Natural killer cell (primary cell): Measurements from ENCODE around the gene TCHP. TPM values are rescaled to one million over a fixed set of nuclear protein-coding genes. Genes with fewer than 3 reads are reported as not detected.
"Not testable (repeated sequence)": the region's sequence is repeated elsewhere in the genome, so short reads cannot be mapped to it uniquely, and the experiment has no call there.

Experiments
- ATAC-seq, 3 donors: fragments of 150-1000 bp in 2 of 3; fragments of 200-7000 bp in 1 of 3; cut with Tn5 transposase; 1 replicate in 1 of 3; 2 replicates in 2 of 3; pipeline ENCODE4 v1.10.0; 2021; ENCODE audit warnings: mild to moderate bottlenecking in 2 of 3, moderate library complexity in 2 of 3
- DNase-seq, 2 donors: peaks; one replicate each; pipeline versions ENCODE4 v3.0.0 to v3.0.0-alpha.2; 2013 to 2021; ENCODE audit warnings: mixed read lengths in 1 of 2
- H3K27ac ChIP-seq: one replicate; pipeline ENCODE4 v1.5.1; 2013; ENCODE audit warnings: mild to moderate bottlenecking, low read length
- H3K27me3 ChIP-seq: one replicate; pipeline ENCODE4 v1.6.1; 2013; ENCODE audit warnings: low read length; ENCODE audit not compliant: control insufficient read depth, insufficient read depth
- H3K36me3 ChIP-seq: one replicate; pipeline ENCODE4 v1.6.1; 2013; ENCODE audit warnings: low read length; ENCODE audit not compliant: control insufficient read depth, insufficient read depth
- H3K4me1 ChIP-seq: one replicate; pipeline ENCODE4 v1.6.1; 2013; ENCODE audit warnings: low read length; ENCODE audit not compliant: control insufficient read depth, insufficient read depth
- H3K4me3 ChIP-seq: one replicate; pipeline ENCODE4 v1.5.1; 2013; ENCODE audit warnings: low read length
- H3K9me3 ChIP-seq: one replicate; pipeline ENCODE4 v1.6.1; 2013; ENCODE audit warnings: low read length; ENCODE audit not compliant: control insufficient read depth, insufficient read depth
- H3K27ac Mint-ChIP-seq, 2 donors: one replicate each; pipeline ENCODE4 v1.8.0; 2022; ENCODE audit warnings: mild to moderate bottlenecking in 2 of 2, mixed read lengths in 2 of 2, moderate library complexity in 1 of 2
- H3K27me3 Mint-ChIP-seq, 2 donors: one replicate each; pipeline ENCODE4 v1.8.0; 2022; ENCODE audit warnings: low read depth in 2 of 2, mixed read lengths in 2 of 2
- H3K36me3 Mint-ChIP-seq: one replicate; pipeline ENCODE4 v1.8.0; 2022; ENCODE audit warnings: mixed read lengths
- H3K4me1 Mint-ChIP-seq, 2 donors: one replicate each; pipeline ENCODE4 v1.8.0; 2022; ENCODE audit warnings: mixed read lengths in 2 of 2
- H3K4me3 Mint-ChIP-seq: one replicate; pipeline ENCODE4 v1.8.0; 2022; ENCODE audit warnings: mild to moderate bottlenecking, moderate library complexity, mixed read lengths
- H3K9me3 Mint-ChIP-seq, 2 donors: one replicate each; pipeline ENCODE4 v1.8.0; 2022; ENCODE audit warnings: mixed read lengths in 2 of 2
- CTCF ChIP-seq: fragments of 200-600 bp; IDR thresholded peaks from one replicate; pipeline ENCODE4 v1.8.0; 2022; ENCODE audit warnings: antibody characterized with exemption
- WGBS: methylation state at CpG from one replicate; pipeline ENCODE4 v1.1.7; 2013; ENCODE audit warnings: missing lambda C conversion rate; ENCODE audit not compliant: insufficient coverage; 5-methylcytosine and 5-hydroxymethylcytosine counted together
- intact Hi-C: fragments of 100-400 bp; cut with micrococcal nuclease; formaldehyde crosslinking; loops from one replicate; pipeline ENCODE4 v1.14.2; 2022
- total RNA-seq, 4 donors: library from RNA; stranded (reverse); fragments of 120-200 nt in 1 of 4; gene quantifications; one replicate each; pipeline versions ENCODE4 v1.2.3 to v1.2.4, GENCODE V29; 2013 to 2022

Gene TCHP
- total RNA-seq, 3 donors from 2014 or later (not counting 1 experiment from before 2014, with no cell fraction given), result 33.7 to 42.5 (median 38.7) TPM

DNA sequence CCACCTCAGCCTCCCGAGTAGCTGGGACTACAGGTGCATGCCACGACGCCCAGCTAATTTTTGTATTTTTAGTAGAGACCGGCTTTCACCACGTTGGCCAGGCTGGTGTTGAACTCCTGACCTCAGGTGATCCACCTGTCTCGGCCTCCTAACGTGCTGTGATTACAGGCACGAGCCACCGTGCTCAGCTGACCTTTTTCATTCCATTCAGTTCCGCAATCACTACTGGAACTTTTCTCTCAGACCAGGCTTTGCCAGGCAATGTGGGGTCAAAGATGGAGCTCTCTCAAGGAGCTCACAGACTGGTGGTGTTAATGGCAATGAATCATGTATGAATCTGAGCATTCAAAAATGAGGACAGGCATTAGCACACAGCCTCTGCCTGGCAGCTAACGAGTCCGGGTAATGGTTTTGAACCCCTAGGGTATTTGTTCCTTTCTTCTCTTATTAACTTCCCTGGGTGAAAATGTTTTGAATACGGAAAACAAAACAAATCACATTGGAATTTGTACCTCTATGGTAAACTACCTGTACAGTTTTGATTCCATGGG, 9.4 kb upstream of the TCHP start:
- peaks cover 56% of the 10 kb centered on the region for H3K4me1 ChIP-seq
- H3K27me3 Mint-ChIP-seq, result no peaks in the 10 kb centered on the region

GRCh38 chr12:109891731-109892130, 8.3 kb upstream of the TCHP start:
- Mint-ChIP-seq H3K4me3 (peak overlapping the region; percentile 26), H3K27ac (peak overlapping the region; percentile 43 to 65), H3K4me1 (peaks cover 50 to 59% of the 10 kb centered on the region in 2 donors)
- 96% methylated on average over 7 of the region's 7 CpGs for WGBS
- H3K9me3 Mint-ChIP-seq, intact Hi-C loops, DNase-seq, H3K9me3 ChIP-seq, H3K27ac ChIP-seq, H3K27me3 ChIP-seq, H3K36me3 ChIP-seq, H3K36me3 Mint-ChIP-seq, ATAC-seq, H3K27me3 Mint-ChIP-seq, H3K4me3 ChIP-seq: not testable (repeated sequence)
- H3K4me1 ChIP-seq, result peaks cover 55% of the 10 kb centered on the region

More for the DNA sequence above, 9.4 kb upstream of the TCHP start:
- peak overlapping the region; percentile 65 to 77 for H3K27ac Mint-ChIP-seq
- peaks cover 50 to 59% of the 10 kb centered on the region in 2 donors for H3K4me1 Mint-ChIP-seq
- peak overlapping the region; percentile 63 for H3K4me3 Mint-ChIP-seq
- 96% methylated on average over 10 of the region's 13 CpGs for WGBS
- H3K36me3 Mint-ChIP-seq, result no peaks in the 10 kb centered on the region
- no peaks in the 10 kb centered on the region for H3K9me3 Mint-ChIP-seq
- TF ChIP-seq CTCF, result no peak
- H3K4me3 ChIP-seq, result no peak overlapping the region
- H3K36me3 ChIP-seq, result no peaks in the 10 kb centered on the region
- ATAC-seq (no peak), DNase-seq (no peak)
- H3K9me3 ChIP-seq, result no peaks in the 10 kb centered on the region
- intact Hi-C loops, result no loop called here
- no peaks in the 10 kb centered on the region for H3K27me3 ChIP-seq
- H3K27ac ChIP-seq, result no peak overlapping the region

- peak overlapping the region; percentile 43 to 65 for H3K27ac Mint-ChIP-seq
- WGBS, result 90% methylated on average over 1 of the region's 1 CpG
- H3K27ac ChIP-seq, result peak overlapping the region; percentile 4
These were observed 7.8 kb upstream of the TCHP start for GRCh38 chr12:109892165-109892715.

DNA sequence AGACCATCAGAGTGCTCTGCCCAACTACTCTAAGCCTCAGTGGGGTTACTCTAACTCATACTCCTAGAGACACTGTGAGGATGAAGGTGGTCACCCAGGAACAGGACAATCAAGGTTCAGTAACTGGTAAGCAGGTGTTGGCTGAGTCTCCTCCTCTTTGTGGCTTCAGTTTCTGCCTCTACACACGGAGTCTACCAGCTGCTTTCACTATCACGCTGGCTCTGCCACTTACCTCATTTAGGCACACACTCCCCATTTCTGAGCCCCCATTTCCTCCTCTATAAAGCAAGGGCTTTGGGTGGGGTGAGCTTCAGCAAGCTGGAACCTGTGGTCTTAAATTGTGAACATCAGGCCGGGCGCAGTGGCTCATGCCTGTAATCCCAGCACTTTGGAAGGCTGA, 7.3 kb upstream of the TCHP start:
- H3K36me3 ChIP-seq, result no peaks in the 10 kb centered on the region
- peak; percentile 66 to 77 (median 68) for ATAC-seq
- H3K4me3 Mint-ChIP-seq, result peak overlapping the region; percentile 26
- peak overlapping the region; percentile 43 to 65 for H3K27ac Mint-ChIP-seq
- peak; percentile 36 to 59 for DNase-seq
- no peaks in the 10 kb centered on the region for H3K27me3 ChIP-seq
- H3K9me3 ChIP-seq, result no peaks in the 10 kb centered on the region
- H3K27ac ChIP-seq, result peak overlapping the region; percentile 4
- H3K9me3 Mint-ChIP-seq, result no peaks in the 10 kb centered on the region
- no peaks in the 10 kb centered on the region for H3K36me3 Mint-ChIP-seq
- 18% methylated on average over 4 of the region's 4 CpGs for WGBS
- peaks cover 44 to 49% of the 10 kb centered on the region in 2 donors for H3K4me1 Mint-ChIP-seq
- peaks cover 45% of the 10 kb centered on the region for H3K4me1 ChIP-seq
- TF ChIP-seq CTCF, result no peak
- H3K4me3 ChIP-seq, result no peak overlapping the region
- H3K27me3 Mint-ChIP-seq, result no peaks in the 10 kb centered on the region
- intact Hi-C loops, result no loop called here

More at GRCh38 chr12:109892165-109892715, 7.8 kb upstream of the TCHP start:
- Mint-ChIP-seq H3K9me3 (no peaks in the 10 kb centered on the region), H3K36me3 (no peaks in the 10 kb centered on the region), H3K4me3 (peak overlapping the region; percentile 26), H3K27me3 (no peaks in the 10 kb centered on the region), H3K4me1 (peaks cover 49 to 54% of the 10 kb centered on the region in 2 donors)
- no peaks in the 10 kb centered on the region for H3K9me3 ChIP-seq
- peaks cover 50% of the 10 kb centered on the region for H3K4me1 ChIP-seq
- H3K36me3 ChIP-seq, result no peaks in the 10 kb centered on the region
- H3K27me3 ChIP-seq, result no peaks in the 10 kb centered on the region
- DNase-seq (no peak), ATAC-seq (no peak)
- TF ChIP-seq CTCF, result no peak
- H3K4me3 ChIP-seq, result no peak overlapping the region
- intact Hi-C loops, result no loop called here
